GM12872 (cell line): Measurements from ENCODE around the gene CTNND2.

Experiments
- TF ChIP-seq, protein P1 (sequence below): IDR thresholded peaks from 3 replicates; pipeline ENCODE4 v1.5.1; 2011; ENCODE audit warnings: low read depth, mild to moderate bottlenecking, low read length, moderate library complexity; ENCODE audit not compliant: insufficient read depth

Gene CTNND2

DNA sequence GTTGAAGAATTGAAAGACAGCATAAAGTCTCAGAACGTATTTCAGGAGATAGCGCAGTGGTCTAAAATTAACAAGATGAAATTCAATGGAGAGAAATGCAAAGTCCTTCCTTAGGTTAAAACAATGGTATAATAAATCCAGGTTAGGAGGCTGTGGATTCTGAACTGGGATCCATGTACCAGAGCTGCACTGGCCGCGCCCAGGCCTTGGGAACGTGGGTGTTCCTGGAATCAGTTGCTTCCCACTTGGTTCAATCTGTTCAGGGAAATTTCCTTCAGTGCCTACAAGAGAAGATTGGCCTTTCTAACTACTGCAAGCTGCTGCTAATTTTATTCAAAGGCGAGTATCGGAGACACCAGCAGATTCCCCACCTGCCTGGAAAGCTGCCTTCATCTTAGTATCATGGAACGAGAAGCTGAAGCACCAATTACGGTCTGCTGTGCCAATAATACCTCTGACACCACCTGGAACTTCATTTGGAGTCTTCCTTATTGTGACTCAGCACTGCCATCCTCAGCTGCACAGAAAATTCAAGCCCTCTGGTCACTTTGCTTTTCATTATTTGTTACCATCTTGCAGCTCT, 14.3 kb upstream of the CTNND2 start:
- TF ChIP-seq, protein P1, sequence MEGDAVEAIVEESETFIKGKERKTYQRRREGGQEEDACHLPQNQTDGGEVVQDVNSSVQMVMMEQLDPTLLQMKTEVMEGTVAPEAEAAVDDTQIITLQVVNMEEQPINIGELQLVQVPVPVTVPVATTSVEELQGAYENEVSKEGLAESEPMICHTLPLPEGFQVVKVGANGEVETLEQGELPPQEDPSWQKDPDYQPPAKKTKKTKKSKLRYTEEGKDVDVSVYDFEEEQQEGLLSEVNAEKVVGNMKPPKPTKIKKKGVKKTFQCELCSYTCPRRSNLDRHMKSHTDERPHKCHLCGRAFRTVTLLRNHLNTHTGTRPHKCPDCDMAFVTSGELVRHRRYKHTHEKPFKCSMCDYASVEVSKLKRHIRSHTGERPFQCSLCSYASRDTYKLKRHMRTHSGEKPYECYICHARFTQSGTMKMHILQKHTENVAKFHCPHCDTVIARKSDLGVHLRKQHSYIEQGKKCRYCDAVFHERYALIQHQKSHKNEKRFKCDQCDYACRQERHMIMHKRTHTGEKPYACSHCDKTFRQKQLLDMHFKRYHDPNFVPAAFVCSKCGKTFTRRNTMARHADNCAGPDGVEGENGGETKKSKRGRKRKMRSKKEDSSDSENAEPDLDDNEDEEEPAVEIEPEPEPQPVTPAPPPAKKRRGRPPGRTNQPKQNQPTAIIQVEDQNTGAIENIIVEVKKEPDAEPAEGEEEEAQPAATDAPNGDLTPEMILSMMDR: no peak

DNA sequence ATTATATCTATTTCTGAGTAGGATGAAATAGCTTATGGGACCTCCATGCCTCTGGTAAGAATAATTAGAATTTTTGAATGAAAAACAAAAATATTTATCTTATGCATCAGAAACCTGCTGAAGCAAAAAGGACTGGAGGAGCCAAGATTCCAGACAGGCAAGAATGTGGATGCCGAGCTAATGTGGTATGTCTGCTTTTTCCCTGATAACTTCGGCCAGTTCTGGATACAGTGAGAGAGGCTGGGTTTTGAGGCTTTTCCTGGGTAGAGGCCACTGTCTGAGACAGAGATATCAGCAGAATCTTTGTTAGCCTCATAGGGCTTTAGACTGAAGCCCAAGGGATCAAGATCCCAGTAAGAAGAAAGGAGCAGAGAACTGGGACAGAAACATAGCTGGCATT, 5.2 kb upstream of the CTNND2 start:
- TF ChIP-seq, protein P1: no peak

DNA sequence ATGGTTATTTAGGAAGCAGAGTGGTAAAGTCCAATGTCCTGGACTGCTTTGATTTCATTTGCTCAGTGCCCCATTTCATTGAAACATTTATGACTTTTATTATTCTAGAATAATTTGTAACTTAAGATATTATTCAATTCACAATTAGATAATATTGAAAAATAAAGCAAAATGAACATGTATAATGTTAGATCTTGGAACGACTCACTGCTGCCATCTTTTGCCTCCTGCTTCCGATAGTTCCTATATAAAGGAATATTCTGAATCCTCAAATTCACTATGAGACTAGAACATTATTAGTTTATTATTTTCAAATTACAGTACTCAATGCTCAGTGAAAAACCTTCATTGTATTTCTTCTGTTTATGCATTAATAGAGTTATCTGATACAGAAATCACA, 2.3 kb upstream of the CTNND2 start:
- TF ChIP-seq, protein P1: no peak

- TF ChIP-seq, protein P1: no peak
Observed at GRCh38 chr5:11905206-11905605, 960 bp upstream of the CTNND2 start.

GRCh38 chr5:11903614-11904264, 507 bp downstream of the CTNND2 start:
- TF ChIP-seq, protein P1: no peak

GRCh38 chr5:11903121-11903613, 1.1 kb downstream of the CTNND2 start:
- TF ChIP-seq, protein P1: no peak

GRCh38 chr5:11902201-11902619, 2.0 kb downstream of the CTNND2 start:
- TF ChIP-seq, protein P1: no peak
